Activated naive CD4-positive, alpha-beta T cell treated with Interleukin-2 at 50 U/mL for 16 hours (primary cell): Measurements from ENCODE around the gene RCC2.
"Not testable (repeated sequence)": the region's sequence is repeated elsewhere in the genome, so short reads cannot be mapped to it uniquely, and the experiment has no call there.

Experiments
- DNase-seq: peaks from one replicate; pipeline ENCODE4 v3.0.0-alpha.2; 2020

The RCC2 gene

DNA sequence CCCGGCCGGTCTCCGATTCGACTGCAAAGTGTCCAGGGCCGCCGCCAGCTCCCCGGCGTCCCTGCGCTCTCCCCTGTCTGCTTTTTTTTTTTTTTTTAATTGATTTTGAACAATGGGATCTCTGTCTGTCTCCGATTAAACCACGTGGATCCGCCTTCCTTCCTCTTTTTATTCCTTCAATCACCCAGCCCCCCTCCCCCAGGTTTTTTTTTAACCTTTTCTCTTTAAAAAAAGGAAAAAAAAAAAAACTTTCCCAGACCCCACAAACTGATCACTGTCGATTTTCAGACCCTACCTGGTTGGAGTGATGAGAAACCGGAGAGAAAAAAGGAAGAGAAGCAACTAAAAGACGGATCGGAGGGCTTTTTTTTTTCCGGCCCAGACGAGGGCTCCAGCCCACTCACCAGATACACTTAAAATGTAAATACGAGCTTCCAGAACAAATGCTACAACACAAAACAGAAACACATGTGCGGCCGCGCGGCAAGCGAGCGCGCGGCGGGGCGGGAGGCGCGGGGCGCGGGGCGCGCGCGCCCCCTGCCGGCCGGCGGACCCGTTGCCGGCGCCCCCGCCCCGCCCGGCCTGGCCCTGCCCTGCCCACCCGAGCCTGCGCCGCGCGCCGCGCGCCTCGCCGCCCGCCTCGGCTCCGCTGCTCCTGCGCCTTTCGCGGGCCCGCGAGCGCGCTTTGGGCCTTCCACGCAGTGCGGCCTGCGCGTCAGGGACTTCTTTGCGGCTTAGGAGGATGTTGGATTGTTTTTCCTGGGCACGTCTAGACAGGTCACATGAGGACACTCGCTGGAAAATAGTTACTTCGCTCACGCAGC is at the start of gene RCC2:
Gene RCC2 (minus strand): TSS at position 428 of the 824 bp plus-strand sequence. CDS start 1,163 bp downstream, outside the sequence.
- DNase-seq, result peak; percentile 76

GRCh38 chr1:17486242-17486641 is 46.8 kb upstream of the RCC2 start:
- no peak for DNase-seq

DNA sequence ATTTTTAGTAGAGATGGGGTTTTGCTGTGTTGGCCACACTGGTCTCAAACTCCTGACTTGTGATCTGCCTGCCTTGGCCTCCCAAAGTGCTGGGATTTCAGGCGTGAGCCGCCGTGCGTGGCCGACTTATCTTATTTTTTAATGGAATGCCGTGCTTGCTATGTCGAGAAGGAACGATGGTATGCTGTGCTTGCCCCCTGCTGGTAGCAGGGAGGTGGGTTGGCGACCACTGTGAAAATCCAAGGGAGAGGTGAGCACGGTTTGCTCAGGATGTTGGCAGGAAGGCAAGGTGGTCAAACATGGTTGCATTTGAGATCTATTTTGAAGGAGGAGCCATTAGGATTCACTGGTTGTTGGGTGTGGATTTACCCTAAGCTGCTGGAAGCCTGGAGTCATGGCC is 45.8 kb upstream of the RCC2 start:
- no peak for DNase-seq

DNA sequence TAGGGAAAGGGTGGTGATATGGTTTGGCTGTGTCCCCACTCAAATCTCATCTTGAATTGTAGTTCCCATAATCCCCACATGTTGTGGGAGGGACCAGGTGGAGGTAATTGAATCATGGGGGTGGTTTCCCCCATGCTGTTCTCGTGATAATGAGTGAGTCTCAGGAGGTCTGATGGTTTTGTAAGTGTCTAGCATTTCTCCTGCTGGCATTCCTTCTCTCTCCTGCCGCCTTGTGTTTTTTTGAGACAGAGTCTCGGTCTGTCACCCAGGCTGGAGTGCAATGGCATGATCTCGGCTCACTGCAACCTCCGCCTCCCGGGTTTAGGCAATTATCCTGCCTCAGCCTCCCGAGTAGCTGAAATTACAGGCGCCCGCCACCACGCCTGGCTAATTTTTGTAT is 42.5 kb upstream of the RCC2 start:
- not testable (repeated sequence) for DNase-seq

DNA sequence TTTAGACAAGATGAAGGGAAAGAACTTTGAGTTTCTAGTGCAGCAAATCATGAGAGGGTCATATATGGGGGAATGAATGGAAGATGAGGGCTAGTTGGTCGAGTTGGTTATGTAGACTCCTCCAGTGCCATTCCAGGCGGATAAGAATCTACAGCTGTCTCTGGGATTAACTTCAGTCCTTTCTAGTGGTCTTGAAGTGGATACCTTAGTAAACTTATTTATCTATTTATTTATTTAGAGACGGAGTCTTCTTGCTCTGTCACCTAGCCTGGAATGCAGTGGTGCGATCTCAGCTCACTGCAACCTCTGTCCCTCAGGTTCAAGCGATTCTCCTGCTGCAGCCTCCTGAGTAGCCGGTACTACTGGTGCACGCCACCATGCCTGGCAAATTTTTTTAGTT is 41.4 kb upstream of the RCC2 start:
- no peak for DNase-seq

DNA sequence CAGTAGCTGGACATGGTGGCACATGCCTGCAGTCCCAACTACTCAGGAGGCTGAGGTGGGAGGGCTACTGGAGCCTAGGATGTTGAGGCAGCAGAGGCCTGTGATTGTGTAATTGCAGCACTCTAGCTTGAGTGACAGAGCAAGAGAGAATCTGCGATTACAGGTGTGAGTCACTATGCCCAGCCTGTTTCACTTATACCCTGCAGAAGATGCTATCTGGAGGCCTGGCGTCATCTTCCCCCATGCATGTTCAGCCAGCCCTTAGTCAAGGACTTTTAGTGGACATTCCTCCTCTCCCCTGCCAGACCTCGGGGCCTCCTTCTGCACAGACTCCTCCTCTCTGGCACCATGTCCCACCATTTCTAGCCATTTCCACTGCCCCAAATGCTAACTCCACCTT is 36.3 kb upstream of the RCC2 start:
- no peak for DNase-seq

DNA sequence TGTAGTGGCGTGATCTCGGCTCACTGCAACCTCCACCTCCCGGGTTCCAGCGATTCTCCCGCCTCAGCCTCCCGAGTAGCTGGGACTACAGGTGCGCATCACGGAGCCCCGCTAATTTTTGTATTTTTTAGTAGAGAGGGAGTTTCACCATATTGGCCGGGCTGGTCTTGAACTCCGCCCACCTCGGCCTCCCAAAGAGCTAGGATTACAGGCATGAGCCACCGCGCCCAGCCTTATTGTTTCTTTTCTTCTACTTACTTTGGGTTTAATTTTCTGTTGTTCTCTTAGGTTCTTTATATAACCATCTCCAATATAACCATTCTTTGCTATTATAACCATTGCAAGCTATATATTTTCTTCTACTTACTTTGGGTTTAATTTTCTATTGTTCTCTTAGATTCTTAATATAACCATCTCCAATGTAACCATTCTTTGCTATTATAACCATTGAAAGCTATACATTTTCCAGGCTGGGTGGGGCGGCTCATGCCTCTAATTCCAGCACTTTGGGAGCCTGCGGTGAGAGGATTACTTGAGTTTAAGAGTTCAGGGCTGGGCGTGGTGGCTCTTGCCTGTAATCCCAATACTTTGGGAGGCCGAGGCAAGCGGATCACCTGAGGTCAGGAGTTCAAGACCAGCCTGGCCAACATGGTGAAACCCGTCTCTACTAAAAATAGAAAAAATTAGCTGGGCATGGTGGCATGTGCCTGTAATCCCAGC is 35.5 kb upstream of the RCC2 start:
- not testable (repeated sequence) for DNase-seq

GRCh38 chr1:17472814-17473213 is 33.3 kb upstream of the RCC2 start:
- DNase-seq, result no peak

DNA sequence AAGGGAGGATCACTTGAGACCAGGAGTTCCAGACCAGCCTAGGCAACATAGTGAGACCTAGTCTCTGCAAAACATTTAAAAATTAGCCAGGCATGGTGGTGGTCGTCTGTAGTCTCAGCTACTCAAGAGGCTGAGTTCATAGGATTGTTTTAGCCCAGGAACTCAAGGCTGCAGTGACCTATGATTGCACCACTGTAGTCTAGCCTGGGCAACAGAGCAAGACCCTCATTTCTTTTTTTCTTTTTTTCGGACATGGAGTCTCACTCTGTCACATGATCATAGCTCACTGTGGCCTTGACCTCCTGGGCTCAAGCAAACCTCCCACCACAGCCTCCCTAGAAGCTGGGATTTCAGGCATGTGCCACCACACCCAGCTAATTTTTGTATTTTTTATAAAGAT is 31.9 kb upstream of the RCC2 start:
- DNase-seq, result no peak

DNA sequence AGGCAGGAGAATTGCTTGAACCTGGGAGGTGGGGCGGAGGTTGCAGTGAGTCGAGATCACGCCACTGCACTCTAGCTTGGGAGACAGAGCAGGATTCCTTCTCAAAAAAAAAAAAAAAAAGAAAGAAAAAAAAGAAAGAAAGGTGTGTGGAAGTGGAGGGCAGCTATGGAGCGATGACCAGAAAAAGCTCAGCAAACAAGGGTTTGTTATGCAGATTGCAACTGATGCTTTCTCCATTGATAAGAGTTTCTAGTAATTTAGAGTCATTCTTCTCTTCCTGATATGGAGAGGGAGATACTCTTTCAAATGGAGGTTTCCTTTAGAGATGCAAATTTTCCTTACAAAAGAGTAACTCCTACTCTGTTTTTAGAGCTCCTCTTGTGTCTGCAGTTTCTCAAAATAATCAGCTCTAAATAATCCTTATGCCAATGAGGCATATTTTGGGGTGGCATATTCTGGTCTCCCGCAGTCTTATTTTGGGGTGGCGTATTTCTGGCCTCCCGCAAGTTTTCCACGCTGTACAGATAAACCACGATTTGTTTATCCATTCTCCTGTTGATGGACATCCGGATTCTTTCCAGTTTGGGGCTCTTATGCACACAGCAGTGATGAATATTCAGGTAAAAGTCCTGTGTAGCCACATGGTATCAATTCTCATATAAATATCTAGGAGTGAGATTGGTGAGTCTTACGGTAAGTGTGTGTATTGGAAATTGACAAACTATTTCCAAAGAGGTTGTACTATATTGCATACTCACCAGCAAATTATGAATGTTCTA is 30.7 kb upstream of the RCC2 start:
- no peak for DNase-seq

DNA sequence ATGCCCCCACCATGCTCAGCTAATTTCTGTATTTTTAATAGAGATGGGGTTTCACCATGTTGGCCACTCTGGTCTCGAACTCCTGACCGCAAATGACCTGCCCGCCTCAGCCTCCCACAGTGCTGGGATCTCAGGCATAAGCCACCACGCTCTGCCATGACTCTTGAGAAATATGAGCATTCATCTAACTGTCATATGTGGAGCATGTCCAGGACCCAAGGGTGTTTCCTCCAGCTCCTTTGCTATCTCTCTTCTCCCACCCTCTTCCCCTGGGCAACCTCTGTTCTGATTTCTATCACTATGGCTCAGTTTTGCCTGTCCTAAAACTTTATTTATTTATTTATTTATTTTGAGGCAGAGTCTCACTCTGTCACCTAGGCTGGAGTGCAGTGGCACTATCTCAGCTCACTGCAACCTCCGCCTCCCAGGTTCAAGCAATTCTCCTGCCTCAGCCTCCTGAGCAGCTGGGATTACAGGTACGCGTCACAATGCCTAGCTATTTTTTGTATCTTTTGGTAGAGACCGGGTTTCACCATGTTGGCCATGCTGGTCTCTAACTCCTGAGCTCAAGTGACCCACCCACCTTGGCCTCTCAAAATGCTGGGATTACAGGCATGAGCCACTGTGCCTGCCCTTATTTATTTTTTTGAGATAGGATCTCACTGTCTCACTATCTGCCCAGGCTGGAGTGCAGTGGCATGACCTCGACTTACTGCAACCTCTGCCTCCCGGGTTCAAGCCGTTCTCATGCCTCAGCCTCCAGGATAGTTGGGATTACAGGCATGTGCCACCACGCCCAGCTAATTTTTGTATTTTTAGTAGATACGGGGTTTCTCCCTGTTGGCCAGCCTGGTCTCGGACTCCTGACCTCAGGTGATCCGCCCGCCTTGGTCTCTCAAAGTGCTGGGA is 29.1 kb upstream of the RCC2 start:
- not testable (repeated sequence) for DNase-seq

GRCh38 chr1:17466359-17466758 is 26.9 kb upstream of the RCC2 start:
- DNase-seq, result no peak

DNA sequence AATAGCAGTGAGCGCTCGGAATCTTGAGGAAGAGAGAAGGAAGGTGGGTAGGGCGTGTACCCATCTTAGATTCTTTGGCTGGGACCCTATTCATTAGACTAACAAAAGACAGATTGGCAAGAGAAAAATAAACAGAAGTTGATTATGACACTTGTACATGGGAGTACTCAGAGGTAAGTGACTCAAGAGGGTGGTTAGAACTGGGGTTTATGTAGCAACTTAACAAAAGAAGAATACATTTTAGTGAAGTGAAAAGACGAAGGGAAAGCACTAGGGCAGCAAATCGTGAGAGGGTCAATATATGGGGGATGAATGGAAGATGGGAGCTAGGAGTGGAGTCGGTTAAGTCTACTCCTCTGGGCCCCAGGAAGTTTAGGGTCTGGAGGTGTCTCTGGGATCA is 25.8 kb upstream of the RCC2 start:
- DNase-seq, result no peak

DNA sequence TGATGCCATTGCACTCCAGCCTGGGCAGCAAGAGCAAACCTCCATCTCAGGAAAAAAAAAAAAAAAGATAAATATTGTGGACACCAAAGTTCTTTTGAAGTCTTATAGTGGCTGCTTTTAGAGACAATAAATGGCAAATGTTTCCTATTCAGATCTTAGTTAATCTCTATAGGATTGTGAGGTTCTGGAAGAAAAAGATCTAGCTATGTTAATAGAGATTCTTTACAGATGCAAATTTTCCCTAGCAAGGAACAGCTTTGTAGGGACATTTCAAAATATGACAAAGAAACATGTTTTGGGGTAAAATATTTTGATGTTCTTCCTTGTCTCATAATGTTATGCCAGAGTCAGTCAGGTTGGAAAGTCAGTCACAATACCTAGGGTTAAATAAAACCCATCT is 24.5 kb upstream of the RCC2 start:
- no peak for DNase-seq

DNA sequence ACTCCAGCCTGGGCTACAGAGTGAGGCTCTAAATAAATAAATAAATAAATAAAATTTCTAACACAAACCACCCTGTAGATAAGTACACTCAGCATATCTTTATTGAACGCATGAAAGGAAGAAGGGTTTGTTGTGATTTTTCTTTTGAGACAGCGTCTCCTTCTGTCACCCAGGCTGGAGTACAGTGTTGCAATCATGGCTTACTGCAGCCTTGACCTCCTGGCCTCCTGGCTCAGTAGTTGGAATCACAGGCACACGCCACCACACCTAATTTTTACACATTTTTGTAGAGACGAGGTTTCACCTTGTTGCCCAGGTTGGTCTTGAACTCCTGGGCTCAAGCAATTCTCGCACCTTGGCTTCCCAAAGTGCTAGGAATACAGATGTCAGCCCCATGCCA is 23.2 kb upstream of the RCC2 start:
- DNase-seq, result no peak

GRCh38 chr1:17460219-17460618 is 20.7 kb upstream of the RCC2 start:
- no peak for DNase-seq

GRCh38 chr1:17458794-17459193 is 19.3 kb upstream of the RCC2 start:
- DNase-seq, result no peak

DNA sequence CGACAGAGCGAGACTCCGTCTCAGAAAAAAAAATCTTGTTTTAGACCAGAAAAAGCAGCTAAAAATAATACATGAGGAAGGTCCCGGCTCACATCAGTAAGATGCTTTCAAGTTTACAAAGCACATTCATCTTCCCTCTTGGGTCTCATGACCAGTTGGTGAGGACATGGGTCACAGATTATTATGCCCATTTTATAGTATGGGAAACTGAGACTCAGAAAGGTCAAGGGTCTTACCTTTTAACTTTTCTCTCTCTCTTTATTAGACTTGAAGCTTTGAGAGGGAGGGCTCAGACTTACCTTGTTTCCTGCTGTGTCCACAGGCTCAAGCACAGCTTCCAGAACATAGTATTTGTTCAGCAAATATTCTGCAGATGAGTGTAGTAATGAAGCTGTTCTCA is 13.2 kb upstream of the RCC2 start:
- DNase-seq, result no peak

GRCh38 chr1:17452203-17452602 is 12.7 kb upstream of the RCC2 start:
- DNase-seq, result not testable (repeated sequence)

DNA sequence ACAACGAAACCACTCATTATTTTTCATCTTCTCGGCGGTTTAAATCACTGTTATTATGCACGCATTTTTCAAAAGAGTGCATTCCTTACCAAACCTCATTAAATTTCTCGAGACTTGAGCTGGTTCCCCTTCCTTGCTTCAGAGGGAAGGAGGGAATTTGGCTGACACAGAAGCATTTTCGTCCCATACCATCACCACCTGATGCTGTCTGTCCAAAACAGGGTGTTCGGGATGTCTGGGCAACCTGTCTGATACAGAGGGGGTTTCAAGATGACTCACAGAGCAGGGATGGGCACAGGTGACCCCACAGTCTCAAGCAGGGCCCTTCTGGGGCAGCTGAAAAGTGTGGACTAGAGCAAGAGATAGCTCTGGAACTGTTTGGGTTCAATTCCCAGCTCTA is 12.3 kb upstream of the RCC2 start:
- DNase-seq, result no peak

DNA sequence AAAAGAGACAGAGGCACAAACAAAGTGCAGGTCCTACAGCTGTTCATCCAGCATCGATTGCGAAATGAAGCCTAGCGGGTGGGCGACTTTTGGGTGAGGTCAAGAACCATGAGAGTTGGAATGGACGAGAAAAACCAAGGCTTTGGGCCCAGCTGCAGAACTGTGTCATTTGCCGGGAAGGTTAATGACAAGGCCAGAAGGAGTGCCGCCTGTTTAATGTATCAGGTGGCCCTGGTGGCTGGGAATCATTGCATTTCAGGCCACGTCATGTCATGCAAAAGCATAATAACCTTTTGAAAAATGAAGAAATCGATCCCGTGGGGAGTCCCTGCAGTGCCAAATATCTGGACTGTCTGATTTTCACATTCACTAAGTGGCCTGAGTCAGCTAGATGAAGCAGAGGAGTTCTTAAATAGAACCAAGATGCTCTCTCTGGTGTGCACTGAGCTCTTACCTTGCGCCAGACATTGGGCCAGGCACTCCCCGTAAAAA is 8.1 kb upstream of the RCC2 start:
- no peak for DNase-seq

DNA sequence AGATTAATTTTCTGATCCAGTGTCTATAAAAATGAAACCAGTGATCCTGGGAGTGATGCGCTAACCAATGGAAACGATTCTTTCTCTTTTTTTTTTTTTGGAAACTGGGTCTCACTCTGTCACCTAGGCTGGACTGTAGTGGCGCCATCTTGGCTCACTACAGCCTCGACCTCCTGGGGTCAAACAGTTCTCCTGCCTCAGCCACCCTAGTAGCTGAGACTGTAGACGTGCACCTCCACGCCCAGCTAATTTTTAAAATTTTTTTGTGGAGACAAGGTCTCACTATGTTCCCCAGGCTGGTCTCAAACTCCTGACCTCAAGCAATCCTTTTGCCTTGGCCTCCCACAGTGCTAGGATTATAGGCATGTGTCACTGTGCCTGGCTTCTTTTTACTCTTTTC is 3.4 kb upstream of the RCC2 start:
- no peak for DNase-seq
